Stomach (tissue), 19 donors: ENCODE data around the gene ANKRD22. TPM values are rescaled to one million over a fixed set of nuclear protein-coding genes. Genes with fewer than 3 reads are reported as not detected.
A peak's percentile ranks its signal among the peaks of the same experiment; 100 is the strongest.

Experiments used
- DNase-seq, 2 donors: peaks; one replicate each; pipeline versions ENCODE4 v3.0.0 to v3.0.0-alpha.2; 2013 to 2019
- H3K27ac ChIP-seq, 5 donors: fragments of 200-600 bp in 4 of 5; sonication (generic) in 4 of 5; one replicate each; pipeline ENCODE4 v1.5.1; 2013 to 2019; ENCODE audit warnings: mild to moderate bottlenecking in 1 of 5, moderate library complexity in 1 of 5
- H3K27me3 ChIP-seq, 3 donors: fragments of 200-600 bp; sonication (generic); one replicate each; pipeline ENCODE4 v1.5.1; 2017 to 2019; ENCODE audit warnings: mixed run types in 1 of 3
- H3K36me3 ChIP-seq, 4 donors: fragments of 200-600 bp; sonication (generic); 1 replicate in 3 of 4; 2 replicates in 1 of 4; pipeline ENCODE4 v1.5.1; 2016 to 2019
- H3K4me1 ChIP-seq, 4 donors: fragments of 200-600 bp; sonication (generic); one replicate each; pipeline ENCODE4 v1.5.1; 2016 to 2019
- H3K4me3 ChIP-seq, 4 donors: fragments of 200-600 bp; sonication (generic) in 3 of 4; one replicate each; pipeline ENCODE4 v1.5.1; 2016 to 2019; ENCODE audit warnings: mild to moderate bottlenecking in 1 of 4
- H3K9me3 ChIP-seq, 4 donors: fragments of 200-600 bp; sonication (generic); one replicate each; pipeline ENCODE4 v1.5.1; 2016 to 2019
- EP300 ChIP-seq: sonication (generic); formaldehyde crosslinking; IDR thresholded peaks from one replicate; pipeline ENCODE4 v1.6.1; 2017; ENCODE audit warnings: antibody characterized with exemption
- POLR2A ChIP-seq, 4 donors: fragments of 450-650 bp; IDR thresholded peaks; one replicate each; pipeline ENCODE4 v1.6.1; 2016; ENCODE audit warnings: antibody characterized with exemption in 4 of 4, control low read depth in 2 of 4, mild to moderate bottlenecking in 1 of 4, moderate library complexity in 1 of 4
- POLR2AphosphoS5 ChIP-seq, 3 donors: sonication (generic); formaldehyde crosslinking; IDR thresholded peaks; one replicate each; pipeline ENCODE4 v1.6.1; 2016; ENCODE audit warnings: antibody characterized with exemption in 3 of 3
- WGBS, 5 donors: extraction: QIAGEN DNeasy Blood & Tissue Kit in 3 of 5; methylation state at CpG; one replicate each; pipeline versions ENCODE4 v1.1.5 to v1.1.7; 2013 to 2018; 5-methylcytosine and 5-hydroxymethylcytosine counted together
- intact Hi-C: fragments of 100-400 bp; cut with DNase I; formaldehyde crosslinking; loops from one replicate; pipeline ENCODE4 v1.15.1; 2023; ENCODE audit warnings: low total_unique reads
- long read RNA-seq, 10 donors: transcript quantifications; one replicate each; lab custom pipeline, GENCODE V29; 2026
- polyA plus RNA-seq, 3 donors: library from polyadenylated mRNA; stranded (reverse); fragments of 200-250 nt; gene quantifications; one replicate each; pipeline ENCODE4 v1.2.3, GENCODE V29; 2013
- total RNA-seq, 5 donors: library from RNA; depleted of rRNA; stranded (reverse); fragments of >200 nt; gene quantifications; one replicate each; pipeline versions ENCODE4 v1.1.0 to v1.2.3, GENCODE V29; 2014 to 2016
- TF ChIP-seq, protein P1 (sequence below), 7 experiments: fragments of 450-650 bp in 4 of 7; fragments of 200-600 bp in 3 of 7; sonication (generic) in 3 of 7; IDR thresholded peaks; one replicate each; pipeline ENCODE4 v1.5.1; 2016 to 2019; ENCODE audit warnings: antibody characterized with exemption in 7 of 7, control low read depth in 2 of 7, mild to moderate bottlenecking in 1 of 7
- donor health status: healthy with polysubstance abuse.
- donor health status: Bipolar disorder and iron deficiency.
- donor health status: healthy.

Gene ANKRD22
- 10 to 100 TPM in 3 of 5 donors, 1 to 10 TPM in 2; 6.4 to 63.9 (median 13.8) TPM for total RNA-seq
- 10 to 100 TPM; 35.0 to 45.5 (median 37.9) TPM for polyA plus RNA-seq
- long read RNA-seq, donor 1, partial matches to known transcripts: 0 of 1 reads
- long read RNA-seq, donor 1, other reads (novel, unspliced or antisense): 0 of 1 reads
- long read RNA-seq, donor 2, partial matches to known transcripts: 0 of 2 reads
- long read RNA-seq, donor 2, other reads (novel, unspliced or antisense): 0 of 2 reads
- long read RNA-seq, donor 3, transcript ANKRD22-201 (6 exons, 1,596 nt): major isoform, 6 of 6 reads
- long read RNA-seq, donor 3, partial matches to known transcripts: 0 of 6 reads
- long read RNA-seq, donor 3, other reads (novel, unspliced or antisense): 0 of 6 reads
- long read RNA-seq, donor 4, partial matches to known transcripts: 0 of 1 reads
- long read RNA-seq, donor 4, other reads (novel, unspliced or antisense): 0 of 1 reads
- long read RNA-seq, donor 5, partial matches to known transcripts: 0 of 1 reads
- long read RNA-seq, donor 5, other reads (novel, unspliced or antisense): 0 of 1 reads
- long read RNA-seq, donor 6, transcript ANKRD22-201 (6 exons, 1,596 nt): major isoform, 15 of 48 reads
- long read RNA-seq, donor 6, partial matches to known transcripts: 31 of 48 reads
- long read RNA-seq, donor 6, other reads (novel, unspliced or antisense): 0 of 48 reads
- long read RNA-seq, donor 7, partial matches to known transcripts: 0 of 4 reads
- long read RNA-seq, donor 7, other reads (novel, unspliced or antisense): 0 of 4 reads
- long read RNA-seq, donor 8, transcript ANKRD22-201 (6 exons, 1,596 nt): major isoform, 10 of 22 reads
- long read RNA-seq, donor 8, partial matches to known transcripts: 12 of 22 reads
- long read RNA-seq, donor 8, other reads (novel, unspliced or antisense): 0 of 22 reads
- long read RNA-seq, donor 9, partial matches to known transcripts: 0 of 4 reads
- long read RNA-seq, donor 9, other reads (novel, unspliced or antisense): 0 of 4 reads
- long read RNA-seq, donor 10, partial matches to known transcripts: 0 of 2 reads
- long read RNA-seq, donor 10, other reads (novel, unspliced or antisense): 0 of 2 reads

DNA sequence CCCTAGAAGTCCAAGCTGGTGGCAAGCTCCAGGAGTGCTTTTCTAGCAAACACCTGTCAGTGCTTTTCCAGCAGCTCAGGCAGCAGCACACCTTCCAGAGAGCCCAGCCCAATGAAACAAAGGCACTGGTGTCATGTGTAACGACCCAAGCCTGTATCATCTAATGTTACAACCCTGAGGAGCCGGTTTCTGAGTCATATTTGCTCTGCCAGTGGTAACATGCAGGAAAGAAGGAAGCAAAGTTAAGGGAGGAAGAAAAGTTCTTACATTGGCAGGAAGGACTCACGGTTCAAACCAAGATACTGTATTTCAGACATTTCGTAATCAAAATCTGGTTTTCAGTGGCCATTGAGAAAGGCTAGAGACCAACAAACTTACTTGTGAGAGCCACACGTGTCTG is at the start of gene ANKRD22:
Gene ANKRD22, minus strand, starts transcription at position 139 of the 400 bp plus-strand sequence. CDS start 237 bp downstream, outside the sequence.
- TF ChIP-seq, protein P1, sequence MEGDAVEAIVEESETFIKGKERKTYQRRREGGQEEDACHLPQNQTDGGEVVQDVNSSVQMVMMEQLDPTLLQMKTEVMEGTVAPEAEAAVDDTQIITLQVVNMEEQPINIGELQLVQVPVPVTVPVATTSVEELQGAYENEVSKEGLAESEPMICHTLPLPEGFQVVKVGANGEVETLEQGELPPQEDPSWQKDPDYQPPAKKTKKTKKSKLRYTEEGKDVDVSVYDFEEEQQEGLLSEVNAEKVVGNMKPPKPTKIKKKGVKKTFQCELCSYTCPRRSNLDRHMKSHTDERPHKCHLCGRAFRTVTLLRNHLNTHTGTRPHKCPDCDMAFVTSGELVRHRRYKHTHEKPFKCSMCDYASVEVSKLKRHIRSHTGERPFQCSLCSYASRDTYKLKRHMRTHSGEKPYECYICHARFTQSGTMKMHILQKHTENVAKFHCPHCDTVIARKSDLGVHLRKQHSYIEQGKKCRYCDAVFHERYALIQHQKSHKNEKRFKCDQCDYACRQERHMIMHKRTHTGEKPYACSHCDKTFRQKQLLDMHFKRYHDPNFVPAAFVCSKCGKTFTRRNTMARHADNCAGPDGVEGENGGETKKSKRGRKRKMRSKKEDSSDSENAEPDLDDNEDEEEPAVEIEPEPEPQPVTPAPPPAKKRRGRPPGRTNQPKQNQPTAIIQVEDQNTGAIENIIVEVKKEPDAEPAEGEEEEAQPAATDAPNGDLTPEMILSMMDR (IDR thresholded peaks at IDR 0.05): no peak
- TF ChIP-seq POLR2A (IDR thresholded peaks at IDR 0.05) (peak in 1 of 4 donors; percentile 31), EP300 (no peak), POLR2AphosphoS5 (IDR thresholded peaks at IDR 0.05) (peak in 2 of 3 donors; percentile 85 to 91)
- H3K9me3 ChIP-seq: no peaks in the 10 kb centered on the region
- peak within 1 kb of the TSS; percentile 33 to 55 (median 35) for H3K4me3 ChIP-seq
- DNase-seq: peak; percentile 85 to 93
- H3K4me1 ChIP-seq: peaks cover 13 to 69% (median 25%) of the 10 kb centered on the region in 4 donors
- 25 to 55% (median 32%) methylated on average over 5 of the region's 5 CpGs for WGBS, 5 donors
- H3K27me3 ChIP-seq: no peaks in the 10 kb centered on the region
- H3K27ac ChIP-seq: peak within 1 kb of the TSS; percentile 68 to 86 (median 76)
- intact Hi-C loops: no loop called here
- H3K36me3 ChIP-seq: no peaks in the 10 kb centered on the region

DNA sequence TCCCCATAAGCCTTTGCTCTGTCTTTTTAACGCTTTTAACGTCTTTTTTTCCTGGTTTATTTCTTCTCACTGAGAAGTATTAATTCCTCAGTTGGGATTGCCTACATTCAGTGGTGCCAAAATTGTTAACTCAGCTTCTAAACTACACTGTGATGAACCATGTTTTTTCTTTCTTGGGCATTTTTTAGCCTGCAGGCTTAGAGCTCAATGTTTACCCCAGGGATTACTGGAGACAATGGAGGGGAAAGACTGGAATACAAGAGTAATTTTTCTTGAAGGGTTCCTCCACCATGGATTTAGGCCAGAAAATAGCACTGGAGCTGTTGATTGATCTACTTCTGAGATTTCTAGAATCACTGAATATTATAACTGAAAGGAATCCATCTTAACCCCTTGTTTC is 48.2 kb upstream of the ANKRD22 start:
- peak in 1 of 2 donors; percentile 49 for DNase-seq
- intact Hi-C loops: no loop called here
- H3K27ac ChIP-seq: peak overlapping the region in 2 of 5 donors; percentile 16 to 41
- no peaks in the 10 kb centered on the region for H3K27me3 ChIP-seq
- H3K9me3 ChIP-seq: no peaks in the 10 kb centered on the region
- peaks cover 5 to 24% (median 17%) of the 10 kb centered on the region in 4 donors for H3K36me3 ChIP-seq
- WGBS, 5 donors: 71 to 92% (median 79%) methylated on average over 2 of the region's 2 CpGs
- no peak for TF ChIP-seq POLR2AphosphoS5 (IDR thresholded peaks at IDR 0.05)
- TF ChIP-seq, protein P1 (IDR thresholded peaks at IDR 0.05): no peak
- TF ChIP-seq POLR2A (IDR thresholded peaks at IDR 0.05): no peak
- no peak for TF ChIP-seq EP300
- no peak overlapping the region for H3K4me3 ChIP-seq
- H3K4me1 ChIP-seq: peaks cover 0 to 45% (median 33%) of the 10 kb centered on the region in 4 donors

DNA sequence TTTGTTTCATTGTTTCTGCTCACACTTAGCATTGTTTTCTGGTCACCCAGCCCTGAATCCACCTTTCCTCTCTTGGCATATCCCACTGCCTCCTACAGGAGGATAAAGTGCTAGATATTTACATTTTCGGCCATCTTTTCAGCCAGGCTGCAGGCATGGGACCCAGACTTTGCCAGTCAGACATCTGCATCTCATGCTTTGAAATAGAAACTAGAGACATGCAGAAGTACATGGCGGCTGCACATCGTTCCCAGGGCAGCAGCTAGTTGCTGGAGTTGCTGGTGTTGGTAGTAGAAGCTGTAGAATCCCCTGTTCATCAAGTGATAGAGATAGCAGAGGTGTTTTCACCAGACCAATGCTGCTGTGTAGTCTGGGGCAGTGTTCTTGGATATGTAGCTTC is 47.1 kb upstream of the ANKRD22 start:
- 84 to 97% (median 90%) methylated on average over 3 of the region's 3 CpGs for WGBS, 5 donors
- H3K27ac ChIP-seq: peak overlapping the region in 1 of 5 donors; percentile 77
- DNase-seq: no peak

More for the DNA sequence above, 47.1 kb upstream of the ANKRD22 start:
- Histone ChIP-seq H3K36me3 (peaks cover 1 to 17% (median 11%) of the 10 kb centered on the region in 4 donors), H3K9me3 (no peaks in the 10 kb centered on the region), H3K27me3 (no peaks in the 10 kb centered on the region), H3K4me1 (peaks cover 4 to 55% (median 33%) of the 10 kb centered on the region in 4 donors), H3K4me3 (no peak overlapping the region)
- TF ChIP-seq, protein P1 (IDR thresholded peaks at IDR 0.05): no peak
- TF ChIP-seq EP300 (no peak), POLR2AphosphoS5 (IDR thresholded peaks at IDR 0.05) (no peak), POLR2A (IDR thresholded peaks at IDR 0.05) (no peak)
- intact Hi-C loops: no loop called here
